PC-3 (cell line): ENCODE measurements around the gene PZP. TPM values are rescaled to one million over a fixed set of nuclear protein-coding genes. Genes with fewer than 3 reads are reported as not detected.

Experiments
- ATAC-seq: fragments of 200-7000 bp; cut with Tn5 transposase; 2 replicates; pipeline ENCODE4 v1.9.1; 2020; ENCODE audit warnings: mild to moderate bottlenecking, moderate library complexity
- BruUV-seq: library from RNA; stranded (reverse); fragments of 400-500 nt; replicated peaks from 2 replicates; lab custom pipeline; 2021; lab: Mats Ljungman, UMichigan
- CTCF ChIA-PET: fragments of 300-600 bp; sonication (Branson Sonifier 250); formaldehyde crosslinking; loops from one replicate; lab custom pipeline; 2022; ENCODE audit warnings: antibody characterized with exemption; lab: Charles Lee
- POLR2A ChIA-PET: fragments of 300-600 bp; sonication (Branson Sonifier 250); formaldehyde crosslinking; loops from one replicate; lab custom pipeline; 2022; ENCODE audit warnings: antibody characterized with exemption; ENCODE audit not compliant: unreplicated experiment; lab: Charles Lee
- DNase-seq: peaks from one replicate; pipeline ENCODE4 v3.0.0-alpha.2; 2015
- H2AFZ ChIP-seq: fragments of 300-600 bp; sonication (generic); 2 replicates; pipeline ENCODE4 v1.6.0; 2016; ENCODE audit warnings: antibody characterized with exemption, low read length
- H3F3A ChIP-seq: fragments of 300-600 bp; sonication (generic); one replicate; pipeline ENCODE4 v1.6.0; 2017; ENCODE audit warnings: antibody characterized with exemption, low read length, control low read depth, mild to moderate bottlenecking; ENCODE audit not compliant: unreplicated experiment
- H3K27ac ChIP-seq: fragments of 300-600 bp; sonication (generic); 2 replicates; pipeline ENCODE4 v1.5.1; 2016; ENCODE audit warnings: mild to moderate bottlenecking, low read length
- H3K27me3 ChIP-seq: fragments of 300-600 bp; sonication (generic); 2 replicates; pipeline ENCODE4 v1.6.1; 2016; ENCODE audit warnings: low read length, mixed read lengths
- H3K36me3 ChIP-seq: fragments of 300-600 bp; sonication (generic); 2 replicates; pipeline ENCODE4 v1.6.1; 2016; ENCODE audit warnings: low read depth, mixed run types, low read length, mixed read lengths
- H3K4me1 ChIP-seq: fragments of 300-600 bp; sonication (generic); 2 replicates; pipeline ENCODE4 v1.5.1; 2016; ENCODE audit warnings: low read length; ENCODE audit not compliant: insufficient read depth
- H3K4me2 ChIP-seq: fragments of 300-600 bp; sonication (generic); 2 replicates; pipeline ENCODE4 v1.6.0; 2016; ENCODE audit warnings: low read length
- H3K4me3 ChIP-seq: fragments of 300-600 bp; sonication (generic); 2 replicates; pipeline ENCODE4 v1.5.1; 2016; ENCODE audit warnings: mild to moderate bottlenecking, low read length, mixed read lengths
- H3K79me2 ChIP-seq: fragments of 300-600 bp; sonication (generic); 2 replicates; pipeline ENCODE4 v1.6.1; 2017; ENCODE audit warnings: low read length, mixed read lengths
- H3K9ac ChIP-seq: fragments of 300-600 bp; sonication (generic); 2 replicates; pipeline ENCODE4 v1.6.0; 2016; ENCODE audit warnings: mild to moderate bottlenecking, low read length
- H3K9me2 ChIP-seq: fragments of 300-600 bp; sonication (generic); replicated peaks from 2 replicates; pipeline ENCODE4 v1.6.1; 2016; ENCODE audit warnings: mixed run types, low read length, mixed read lengths
- H3K9me3 ChIP-seq: fragments of 300-600 bp; sonication (generic); 2 replicates; pipeline ENCODE4 v1.6.1; 2016; ENCODE audit warnings: low read length, mixed read lengths
- H4K20me1 ChIP-seq: fragments of 300-600 bp; sonication (generic); 2 replicates; pipeline ENCODE4 v1.6.1; 2016; ENCODE audit warnings: low read length, mixed read lengths
- EZH2 ChIP-seq: fragments of 300-600 bp; sonication (generic); IDR thresholded peaks from one replicate; pipeline ENCODE4 v1.6.1; 2017; ENCODE audit warnings: antibody characterized with exemption, mild to moderate bottlenecking, low read length; ENCODE audit not compliant: unreplicated experiment
- EZH2phosphoT487 ChIP-seq: fragments of 300-600 bp; sonication (generic); IDR thresholded peaks from 2 replicates; pipeline ENCODE4 v1.6.1; 2018; ENCODE audit warnings: mild to moderate bottlenecking, antibody characterized with exemption, low read length, borderline replicate concordance
- intact Hi-C: fragments of 100-400 bp; cut with micrococcal nuclease; formaldehyde crosslinking; loops from 2 replicates; pipeline ENCODE4 v1.9.0; 2023
- total RNA-seq: library from RNA; depleted of rRNA; stranded (reverse); fragments of >200 nt; gene quantifications from 2 replicates; pipeline ENCODE4 v1.2.3, GENCODE V29; 2014
- TF ChIP-seq, protein P1 (sequence below): fragments of 300-600 bp; sonication (generic); conservative IDR thresholded peaks from 2 replicates; pipeline ENCODE4 v1.5.1; 2017; ENCODE audit warnings: antibody characterized with exemption, low read depth, mild to moderate bottlenecking, low read length

The PZP gene
- total RNA-seq, 1 experiment from 2014 or later: not detected

DNA sequence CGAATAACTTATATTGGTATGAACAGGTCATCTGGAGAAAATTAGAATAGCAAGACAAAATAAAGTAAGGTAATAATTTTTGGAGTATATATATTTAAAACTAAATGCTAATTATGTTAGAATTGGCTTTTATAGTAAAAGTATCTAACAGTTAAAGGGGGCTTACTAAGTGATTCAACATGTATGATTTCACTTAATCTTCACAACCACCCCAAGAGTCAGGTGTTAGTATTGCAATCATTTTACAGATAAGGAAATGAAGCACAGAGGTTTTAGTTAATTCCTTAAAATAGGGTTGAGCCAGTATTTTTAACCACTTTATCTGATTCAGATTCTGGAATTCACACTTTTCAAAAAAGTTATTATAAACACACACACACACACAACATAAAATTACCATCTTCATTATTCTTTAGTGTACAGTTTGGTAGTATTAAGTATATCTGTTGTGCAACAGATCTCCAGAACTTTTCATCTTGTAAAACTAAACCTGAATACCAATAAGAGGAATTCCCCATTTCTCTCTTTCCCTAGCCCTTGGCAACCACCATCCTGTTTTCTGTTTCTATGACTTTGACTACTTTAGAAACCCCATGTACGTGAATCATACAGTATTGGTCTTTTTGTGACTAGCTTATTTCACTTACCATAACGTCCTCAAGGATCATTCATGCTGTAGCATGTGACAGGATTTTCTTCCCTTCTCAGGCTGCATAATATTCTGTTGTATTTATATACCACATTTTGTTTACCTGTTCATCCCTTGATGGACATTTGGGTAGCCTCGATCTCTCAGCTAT is 104.9 kb downstream of the PZP start:
- Histone ChIP-seq H3F3A (no peaks in the 10 kb centered on the region), H3K27me3 (peaks cover 38% of the 10 kb centered on the region), H3K4me3 (no peak overlapping the region), H3K4me2 (no peak overlapping the region), H3K9me3 (no peaks in the 10 kb centered on the region), H3K9ac (no peak overlapping the region), H3K27ac (no peak overlapping the region), H4K20me1 (no peaks in the 10 kb centered on the region), H3K4me1 (no peaks in the 10 kb centered on the region), H3K36me3 (no peaks in the 10 kb centered on the region), H3K9me2 (no peaks in the 10 kb centered on the region), H3K79me2 (no peaks in the 10 kb centered on the region), H2AFZ (no peak overlapping the region)
- intact Hi-C loops: no loop called here
- ATAC-seq (no peak), DNase-seq (no peak)
- BruUV-seq: no TSS peak
- ChIA-PET CTCF (no interaction called here), POLR2A (no interaction called here)
- TF ChIP-seq EZH2phosphoT487 (no peak), EZH2 (no peak)
- TF ChIP-seq, protein P1, sequence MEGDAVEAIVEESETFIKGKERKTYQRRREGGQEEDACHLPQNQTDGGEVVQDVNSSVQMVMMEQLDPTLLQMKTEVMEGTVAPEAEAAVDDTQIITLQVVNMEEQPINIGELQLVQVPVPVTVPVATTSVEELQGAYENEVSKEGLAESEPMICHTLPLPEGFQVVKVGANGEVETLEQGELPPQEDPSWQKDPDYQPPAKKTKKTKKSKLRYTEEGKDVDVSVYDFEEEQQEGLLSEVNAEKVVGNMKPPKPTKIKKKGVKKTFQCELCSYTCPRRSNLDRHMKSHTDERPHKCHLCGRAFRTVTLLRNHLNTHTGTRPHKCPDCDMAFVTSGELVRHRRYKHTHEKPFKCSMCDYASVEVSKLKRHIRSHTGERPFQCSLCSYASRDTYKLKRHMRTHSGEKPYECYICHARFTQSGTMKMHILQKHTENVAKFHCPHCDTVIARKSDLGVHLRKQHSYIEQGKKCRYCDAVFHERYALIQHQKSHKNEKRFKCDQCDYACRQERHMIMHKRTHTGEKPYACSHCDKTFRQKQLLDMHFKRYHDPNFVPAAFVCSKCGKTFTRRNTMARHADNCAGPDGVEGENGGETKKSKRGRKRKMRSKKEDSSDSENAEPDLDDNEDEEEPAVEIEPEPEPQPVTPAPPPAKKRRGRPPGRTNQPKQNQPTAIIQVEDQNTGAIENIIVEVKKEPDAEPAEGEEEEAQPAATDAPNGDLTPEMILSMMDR: no peak

DNA sequence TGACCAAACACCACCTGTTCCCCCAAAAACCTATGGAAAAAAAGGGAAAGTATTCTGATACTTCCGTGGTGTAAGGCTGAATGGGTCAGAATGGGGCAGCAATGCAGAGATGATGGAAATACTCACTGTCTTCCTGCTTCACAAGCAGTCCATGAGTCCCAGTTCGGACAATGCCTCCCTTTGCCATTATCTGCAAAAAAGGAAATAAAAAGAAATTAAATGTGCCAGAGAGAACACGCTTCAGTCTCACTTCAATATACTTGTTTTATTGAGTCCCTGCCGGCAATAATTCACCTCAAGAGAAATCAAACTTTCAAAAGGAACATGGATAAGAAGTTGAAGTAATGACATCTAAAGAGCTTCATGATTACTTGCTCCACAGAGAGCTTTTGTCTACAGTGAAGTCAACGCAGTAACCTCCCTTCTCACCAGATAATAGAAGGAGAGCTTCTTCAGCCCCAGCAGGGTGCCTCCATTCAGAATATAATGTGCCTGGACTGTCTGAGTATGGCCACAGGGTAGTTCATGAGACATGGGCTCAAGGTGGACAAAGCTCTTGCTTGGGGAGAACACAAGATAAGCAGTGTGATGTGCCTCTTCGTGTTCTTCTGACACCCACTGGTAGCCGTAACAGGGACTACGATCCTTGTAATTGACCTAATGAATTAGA is 107.0 kb downstream of the PZP start:
- H3K36me3 ChIP-seq: no peaks in the 10 kb centered on the region
- H3F3A ChIP-seq: no peaks in the 10 kb centered on the region
- H3K9me2 ChIP-seq: no peaks in the 10 kb centered on the region
- TF ChIP-seq EZH2phosphoT487 (no peak), EZH2 (no peak)
- TF ChIP-seq, protein P1: no peak
- H3K79me2 ChIP-seq: no peaks in the 10 kb centered on the region
- intact Hi-C loops: no loop called here
- peaks cover 29% of the 10 kb centered on the region for H3K27me3 ChIP-seq
- no peaks in the 10 kb centered on the region for H3K4me1 ChIP-seq
- no peak overlapping the region for H3K27ac ChIP-seq
- POLR2A ChIA-PET: interaction anchor here (0.6 kb wide), 1 partner anchor 90 kb away, joined by 5 read pairs; no protein-coding TSS in a partner anchor
- CTCF ChIA-PET: interaction anchor here (0.6 kb wide), 1 partner anchor 444 kb away, joined by 6 read pairs; no protein-coding TSS in a partner anchor
- ATAC-seq (no peak), DNase-seq (no peak)
- BruUV-seq: no TSS peak
- H3K4me3 ChIP-seq: no peak overlapping the region
- H3K9me3 ChIP-seq: no peaks in the 10 kb centered on the region
- H3K4me2 ChIP-seq: no peak overlapping the region
- no peak overlapping the region for H3K9ac ChIP-seq
- no peaks in the 10 kb centered on the region for H4K20me1 ChIP-seq
- no peak overlapping the region for H2AFZ ChIP-seq
